Stimulated activated CD8-positive, alpha-beta memory T cell treated with anti-CD3 and anti-CD28 coated beads, Interleukin-15, amount 100 ng/mL, for 4 hours (primary cell): ENCODE data around the gene KRT71.
"Not testable (repeated sequence)": the region's sequence is repeated elsewhere in the genome, so short reads cannot be mapped to it uniquely, and the experiment has no call there.

Experiments used
- DNase-seq, 2 donors: peaks; one replicate each; pipeline ENCODE4 v3.0.0-alpha.2; 2020; ENCODE audit warnings: low read depth in 2 of 2

KRT71 gene

GRCh38 chr12:52552681-52553195 lies at the start of gene KRT71:
TSS of gene KRT71 (minus strand) at chr12:52553145. CDS start at chr12:52553077, 68 bp downstream.
- no peak for DNase-seq

DNA sequence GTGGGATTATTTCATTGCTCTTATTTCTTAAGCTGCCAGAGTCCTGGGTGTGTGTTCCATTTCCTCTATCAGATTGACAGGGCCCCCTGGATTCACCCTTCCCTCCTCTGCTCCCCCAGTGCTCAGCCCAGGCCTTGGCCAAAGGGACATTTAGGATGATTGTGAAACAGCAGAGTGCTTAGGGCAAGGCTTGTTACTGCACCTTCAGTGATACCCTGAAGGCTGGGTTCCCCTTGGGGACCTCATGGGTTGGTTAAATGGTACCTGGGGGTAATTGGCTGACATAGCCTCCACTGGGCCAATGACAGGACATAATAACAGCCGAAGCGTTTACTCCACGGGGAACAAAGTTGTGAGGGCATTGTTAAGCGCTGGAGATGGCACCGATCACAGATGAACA lies 49.6 kb upstream of the KRT71 start:
- DNase-seq = no peak

GRCh38 chr12:52601671-52602070 lies 48.7 kb upstream of the KRT71 start:
- DNase-seq = no peak

DNA sequence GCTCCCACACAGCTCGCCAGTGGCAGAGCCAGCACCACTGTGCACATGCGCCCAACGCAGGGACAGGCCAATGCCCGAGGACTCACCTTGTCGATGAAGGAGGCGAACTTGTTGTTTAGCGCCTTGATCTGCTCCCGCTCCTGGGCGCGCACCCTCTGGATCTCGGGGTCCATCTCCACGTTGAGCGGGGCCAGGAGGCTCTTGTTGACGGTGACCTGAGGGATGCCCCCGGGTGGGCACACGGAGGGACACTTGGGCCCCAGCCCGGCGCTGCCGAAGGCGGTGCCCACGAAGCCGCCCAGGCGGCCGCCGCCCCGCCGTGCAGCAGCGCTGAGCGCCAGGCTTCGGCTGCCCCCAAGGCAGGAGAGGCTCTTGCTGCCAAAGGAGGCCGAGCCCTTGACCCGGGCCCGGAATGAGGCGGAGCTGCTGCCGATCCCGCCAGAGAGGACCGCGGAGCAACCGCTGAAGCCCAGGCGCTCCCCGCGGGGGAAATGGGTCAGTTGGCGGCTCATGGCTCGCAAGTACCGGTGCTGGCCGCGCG lies 48.1 kb upstream of the KRT71 start, which contains the start of gene KRT72:
Gene KRT72, minus strand, starts transcription at position 523 of the 541 bp plus-strand sequence. Its CDS starts 11 bp downstream, at position 512.
- no peak for DNase-seq

- no peak for DNase-seq
Observed at GRCh38 chr12:52600475-52600874, 47.5 kb upstream of the KRT71 start.

- DNase-seq = no peak
Observed at GRCh38 chr12:52600071-52600470, 47.1 kb upstream of the KRT71 start.

DNA sequence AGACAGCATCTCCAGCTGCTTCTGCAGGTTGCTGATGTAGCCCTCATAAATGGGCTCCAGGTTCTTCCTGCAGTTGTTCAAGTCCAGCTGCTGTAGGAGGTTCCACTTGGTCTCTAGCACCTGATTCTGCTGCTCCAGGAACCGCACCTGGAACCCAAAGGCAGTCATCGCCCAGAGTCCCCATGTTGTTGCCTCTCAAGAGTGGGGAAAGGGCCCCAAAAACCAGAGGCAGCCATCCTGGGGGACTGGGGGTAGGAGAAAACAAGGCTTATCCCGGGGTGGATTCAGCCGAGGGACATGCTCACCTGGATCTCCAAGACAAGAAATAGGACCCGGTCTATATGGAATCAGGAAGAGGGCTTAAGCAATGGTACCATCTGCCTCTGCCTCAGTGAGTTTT lies 46.0 kb upstream of the KRT71 start:
- no peak for DNase-seq

GRCh38 chr12:52594237-52594636 lies 41.3 kb upstream of the KRT71 start:
- not testable (repeated sequence) for DNase-seq

- DNase-seq = no peak
Observed at GRCh38 chr12:52591521-52591920, 38.6 kb upstream of the KRT71 start.

DNA sequence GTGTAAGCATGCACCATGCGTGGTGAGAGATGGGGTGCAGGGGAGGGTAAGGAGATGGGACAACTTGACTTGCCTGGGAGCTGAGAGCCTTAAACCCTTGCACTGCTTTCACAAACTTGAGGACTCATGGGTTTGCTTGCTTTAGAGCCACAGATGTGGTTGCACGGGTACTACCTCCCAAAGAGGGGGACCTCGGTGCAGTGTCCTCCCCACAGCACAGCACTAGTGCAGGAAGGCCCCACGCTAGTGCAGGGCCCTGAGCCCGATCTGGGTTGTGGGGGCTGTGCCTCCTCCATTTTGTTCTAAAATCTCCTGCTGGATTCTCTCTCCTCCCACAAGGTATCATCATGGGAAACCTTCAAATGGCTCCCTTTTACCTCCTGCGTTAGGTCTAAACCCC lies 37.1 kb upstream of the KRT71 start:
- no peak for DNase-seq

GRCh38 chr12:52587563-52587962 lies 34.6 kb upstream of the KRT71 start:
- DNase-seq = no peak

DNA sequence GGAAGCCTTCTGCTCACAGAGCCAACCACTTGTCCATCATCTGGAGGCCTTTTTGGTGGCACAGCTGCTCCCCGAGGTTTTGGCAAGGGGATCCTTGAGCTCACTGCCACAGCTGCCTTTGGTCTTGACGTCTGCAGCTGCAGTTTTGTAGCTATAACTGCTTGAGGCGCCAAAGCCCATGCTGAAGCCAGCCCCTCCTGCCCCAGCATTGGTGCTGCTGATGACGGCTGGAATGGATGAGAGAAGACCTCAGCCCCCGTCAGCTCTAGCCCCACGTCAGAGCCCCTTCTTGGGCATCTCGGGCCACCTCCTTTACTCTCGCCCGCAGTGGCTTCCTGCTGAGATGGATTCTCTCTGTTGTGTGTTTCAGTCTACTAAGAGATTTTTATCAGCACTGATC lies 33.0 kb upstream of the KRT71 start:
- DNase-seq = peak; percentile 14 to 37

- DNase-seq = no peak
Observed at GRCh38 chr12:52585066-52585465, 32.1 kb upstream of the KRT71 start.

DNA sequence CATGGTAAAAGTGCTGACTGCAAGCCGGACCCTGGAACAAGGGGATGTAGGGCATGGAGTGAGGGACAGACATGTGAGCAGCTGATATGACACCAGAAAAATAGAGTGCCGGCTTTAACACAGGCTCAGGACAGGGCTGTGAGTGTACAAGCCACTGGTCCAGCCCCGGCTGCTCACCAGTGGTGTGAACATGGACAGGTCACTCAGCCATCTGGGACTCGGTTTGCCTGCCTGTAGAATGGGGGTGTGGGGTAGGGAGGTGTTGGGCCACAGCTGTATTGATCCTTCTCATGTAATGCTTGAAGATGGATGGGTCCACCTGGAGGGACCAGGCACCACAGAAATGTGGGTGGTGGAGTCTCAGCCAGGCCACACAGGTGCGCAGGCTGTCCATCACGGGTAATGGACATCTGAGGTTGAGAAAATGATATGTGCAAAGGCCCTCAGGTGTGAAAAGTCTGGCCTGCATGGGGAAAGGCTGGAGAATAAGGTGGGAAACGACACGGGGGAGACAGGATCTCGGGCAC lies 31.3 kb upstream of the KRT71 start:
- DNase-seq = no peak

GRCh38 chr12:52582971-52583456 lies 30.1 kb upstream of the KRT71 start:
- DNase-seq = peak; percentile 34 to 51

DNA sequence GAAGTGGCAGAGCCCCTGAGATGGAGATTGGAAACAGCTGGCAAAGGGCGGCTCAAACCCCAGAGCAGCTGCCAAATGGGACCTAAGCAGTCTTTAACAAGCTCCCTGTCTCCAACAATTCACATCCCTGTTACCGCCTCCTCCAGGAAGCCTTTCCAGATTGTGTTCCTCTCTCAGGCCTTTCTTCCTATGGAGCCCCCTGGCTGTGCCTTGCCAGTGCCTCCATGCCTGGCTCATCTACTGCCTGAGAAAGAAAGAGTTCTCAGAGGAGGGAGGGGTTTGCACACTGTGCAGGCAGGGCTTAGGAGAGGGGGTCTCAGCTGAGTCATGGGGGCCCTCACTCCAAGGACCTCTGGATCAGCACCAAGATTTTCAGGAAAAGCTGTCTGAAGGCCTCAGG lies 29.5 kb upstream of the KRT71 start:
- DNase-seq = no peak

DNA sequence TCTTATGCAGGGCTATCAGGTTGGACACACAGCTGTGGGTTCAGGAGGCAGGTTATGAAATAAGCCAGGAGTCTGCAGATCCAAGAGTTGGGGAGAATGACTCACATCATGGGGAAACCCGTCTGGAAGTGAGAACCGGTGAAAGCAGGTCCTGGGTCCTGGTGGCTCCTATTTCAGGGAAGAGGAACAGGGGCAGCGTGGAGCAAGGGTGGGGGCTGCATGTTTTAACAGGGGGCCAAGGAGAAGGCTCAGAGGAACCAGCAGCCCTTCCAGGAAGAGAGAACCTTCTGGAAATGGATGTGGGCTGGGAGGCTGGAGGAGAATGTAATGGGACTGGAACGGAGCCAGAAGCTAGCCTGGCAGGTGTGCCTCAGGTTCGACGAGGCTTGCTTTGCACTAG lies 28.5 kb upstream of the KRT71 start:
- DNase-seq = no peak

GRCh38 chr12:52581066-52581465 lies 28.1 kb upstream of the KRT71 start:
- no peak for DNase-seq

DNA sequence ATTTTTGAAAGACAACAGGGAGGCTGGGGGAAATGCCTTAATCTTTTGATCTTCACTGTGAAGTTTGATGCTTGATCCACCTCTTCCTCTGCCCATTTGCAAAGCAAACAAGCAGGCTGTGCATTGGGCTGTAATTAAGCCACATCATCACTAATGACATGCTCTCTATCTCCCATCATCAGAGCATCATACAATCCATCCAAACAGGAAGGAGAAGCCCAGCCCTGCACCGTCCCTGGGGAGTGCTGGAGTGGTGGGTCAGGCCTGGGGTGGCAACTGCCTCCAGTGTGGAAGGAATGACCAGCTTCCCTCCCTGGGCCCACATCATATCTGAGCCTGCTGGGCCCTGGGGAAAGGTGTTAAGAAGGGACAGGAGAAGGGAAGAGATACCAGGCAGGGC lies 27.6 kb upstream of the KRT71 start:
- no peak for DNase-seq

- DNase-seq = no peak
Observed at GRCh38 chr12:52579468-52580465, 26.8 kb upstream of the KRT71 start.

DNA sequence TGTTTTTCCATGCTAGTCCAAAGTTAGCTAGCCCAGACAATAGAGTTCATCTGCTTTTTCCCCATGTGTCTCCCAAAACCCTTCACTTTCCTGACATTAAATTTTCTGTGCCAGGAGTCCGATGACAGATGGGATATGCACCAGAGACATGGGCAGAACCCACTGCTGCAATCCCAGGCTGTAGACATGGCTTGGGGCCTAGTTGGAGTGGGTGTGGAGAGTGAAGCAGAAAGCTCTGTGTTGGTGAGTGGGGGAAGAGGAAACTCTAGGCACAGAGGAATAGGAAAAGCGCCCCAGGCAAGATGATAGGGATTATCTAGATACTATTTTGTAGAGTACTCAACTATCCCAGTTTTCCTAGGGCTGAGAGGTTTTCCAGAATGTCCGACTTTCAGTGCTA lies 25.5 kb upstream of the KRT71 start:
- no peak for DNase-seq

GRCh38 chr12:52577316-52577715 lies 24.4 kb upstream of the KRT71 start:
- no peak for DNase-seq
